ENCODE data around the gene SETBP1. TPM values are rescaled to one million over a fixed set of nuclear protein-coding genes. Genes with fewer than 3 reads are reported as not detected.

SETBP1 gene
- total RNA-seq, 1 donor from 2014 or later: 83.3 TPM

- Mint-ChIP-seq H3K27ac (ENCODE audit: unreplicated experiment) (no peak overlapping the region), H3K27me3 (ENCODE audit: unreplicated experiment) (peaks cover 3% of the 10 kb centered on the region), H3K4me3 (ENCODE audit: unreplicated experiment) (no peak overlapping the region), H3K9me3 (ENCODE audit: unreplicated experiment) (peaks cover 2% of the 10 kb centered on the region), H3K36me3 (ENCODE audit: unreplicated experiment) (no peaks in the 10 kb centered on the region), H3K4me1 (ENCODE audit: low read depth, unreplicated experiment) (peaks cover 26% of the 10 kb centered on the region)
- TF ChIP-seq, protein P1, sequence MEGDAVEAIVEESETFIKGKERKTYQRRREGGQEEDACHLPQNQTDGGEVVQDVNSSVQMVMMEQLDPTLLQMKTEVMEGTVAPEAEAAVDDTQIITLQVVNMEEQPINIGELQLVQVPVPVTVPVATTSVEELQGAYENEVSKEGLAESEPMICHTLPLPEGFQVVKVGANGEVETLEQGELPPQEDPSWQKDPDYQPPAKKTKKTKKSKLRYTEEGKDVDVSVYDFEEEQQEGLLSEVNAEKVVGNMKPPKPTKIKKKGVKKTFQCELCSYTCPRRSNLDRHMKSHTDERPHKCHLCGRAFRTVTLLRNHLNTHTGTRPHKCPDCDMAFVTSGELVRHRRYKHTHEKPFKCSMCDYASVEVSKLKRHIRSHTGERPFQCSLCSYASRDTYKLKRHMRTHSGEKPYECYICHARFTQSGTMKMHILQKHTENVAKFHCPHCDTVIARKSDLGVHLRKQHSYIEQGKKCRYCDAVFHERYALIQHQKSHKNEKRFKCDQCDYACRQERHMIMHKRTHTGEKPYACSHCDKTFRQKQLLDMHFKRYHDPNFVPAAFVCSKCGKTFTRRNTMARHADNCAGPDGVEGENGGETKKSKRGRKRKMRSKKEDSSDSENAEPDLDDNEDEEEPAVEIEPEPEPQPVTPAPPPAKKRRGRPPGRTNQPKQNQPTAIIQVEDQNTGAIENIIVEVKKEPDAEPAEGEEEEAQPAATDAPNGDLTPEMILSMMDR (IDR thresholded peaks at IDR 0.05; ENCODE audit: partially characterized antibody, unreplicated experiment): no peak
- DNase-seq: no peak
These were observed 85.8 kb downstream of the SETBP1 start for GRCh38 chr18:44766450-44766849.

- TF ChIP-seq, protein P1 (IDR thresholded peaks at IDR 0.05; ENCODE audit: partially characterized antibody, unreplicated experiment): no peak
- DNase-seq: no peak
- peaks cover 3% of the 10 kb centered on the region for H3K27me3 Mint-ChIP-seq (ENCODE audit: unreplicated experiment)
- no peaks in the 10 kb centered on the region for H3K36me3 Mint-ChIP-seq (ENCODE audit: unreplicated experiment)
- peaks cover 28% of the 10 kb centered on the region for H3K4me1 Mint-ChIP-seq (ENCODE audit: low read depth, unreplicated experiment)
- H3K9me3 Mint-ChIP-seq (ENCODE audit: unreplicated experiment): peaks cover 2% of the 10 kb centered on the region
- H3K4me3 Mint-ChIP-seq (ENCODE audit: unreplicated experiment): no peak overlapping the region
- H3K27ac Mint-ChIP-seq (ENCODE audit: unreplicated experiment): no peak overlapping the region
These were observed 87.1 kb downstream of the SETBP1 start for GRCh38 chr18:44767807-44768206.

GRCh38 chr18:44770641-44771040 is 90.0 kb downstream of the SETBP1 start:
- no peaks in the 10 kb centered on the region for H3K36me3 Mint-ChIP-seq (ENCODE audit: unreplicated experiment)
- H3K27ac Mint-ChIP-seq (ENCODE audit: unreplicated experiment): no peak overlapping the region
- H3K4me1 Mint-ChIP-seq (ENCODE audit: low read depth, unreplicated experiment): peaks cover 24% of the 10 kb centered on the region
- H3K27me3 Mint-ChIP-seq (ENCODE audit: unreplicated experiment): no peaks in the 10 kb centered on the region
- no peaks in the 10 kb centered on the region for H3K9me3 Mint-ChIP-seq (ENCODE audit: unreplicated experiment)
- DNase-seq: no peak
- TF ChIP-seq, protein P1 (IDR thresholded peaks at IDR 0.05; ENCODE audit: partially characterized antibody, unreplicated experiment): no peak
- no peak overlapping the region for H3K4me3 Mint-ChIP-seq (ENCODE audit: unreplicated experiment)

- Mint-ChIP-seq H3K4me1 (ENCODE audit: low read depth, unreplicated experiment) (peaks cover 27% of the 10 kb centered on the region), H3K27ac (ENCODE audit: unreplicated experiment) (no peak overlapping the region), H3K4me3 (ENCODE audit: unreplicated experiment) (no peak overlapping the region), H3K9me3 (ENCODE audit: unreplicated experiment) (no peaks in the 10 kb centered on the region), H3K27me3 (ENCODE audit: unreplicated experiment) (no peaks in the 10 kb centered on the region), H3K36me3 (ENCODE audit: unreplicated experiment) (no peaks in the 10 kb centered on the region)
- DNase-seq: no peak
- TF ChIP-seq, protein P1 (IDR thresholded peaks at IDR 0.05; ENCODE audit: partially characterized antibody, unreplicated experiment): no peak
These were observed 90.9 kb downstream of the SETBP1 start for GRCh38 chr18:44771572-44771955.

- Mint-ChIP-seq H3K9me3 (ENCODE audit: unreplicated experiment) (no peaks in the 10 kb centered on the region), H3K27ac (ENCODE audit: unreplicated experiment) (no peak overlapping the region), H3K4me1 (ENCODE audit: low read depth, unreplicated experiment) (peaks cover 25% of the 10 kb centered on the region), H3K4me3 (ENCODE audit: unreplicated experiment) (no peak overlapping the region), H3K36me3 (ENCODE audit: unreplicated experiment) (no peaks in the 10 kb centered on the region), H3K27me3 (ENCODE audit: unreplicated experiment) (no peaks in the 10 kb centered on the region)
- no peak for DNase-seq
- TF ChIP-seq, protein P1 (IDR thresholded peaks at IDR 0.05; ENCODE audit: partially characterized antibody, unreplicated experiment): no peak
These were observed 91.5 kb downstream of the SETBP1 start for GRCh38 chr18:44771956-44772917.

Data from glutamatergic neuron (in vitro differentiated cells).